Astrocyte of the cerebellum (primary cell): ENCODE data around the gene CRTC3.

Experiments used
- DNase-seq: peaks from one replicate; pipeline ENCODE4 v3.0.0-alpha.2; 2011; ENCODE audit warnings: low read depth
- H3K4me3 ChIP-seq: 2 replicates; pipeline ENCODE4 v1.5.1; 2011; ENCODE audit warnings: mild to moderate bottlenecking, low read depth, low read length, moderate library complexity
- CTCF ChIP-seq: IDR thresholded peaks from 2 replicates; pipeline ENCODE4 v1.5.1; 2012; ENCODE audit warnings: low read length, low read depth, moderate library complexity, mild to moderate bottlenecking; ENCODE audit errors: missing control alignments
- in situ Hi-C: cut with HindIII; loops from 2 replicates; pipeline ENCODE4 v1.10.0; 2017; ENCODE audit warnings: low sequenced_read_pairs

CRTC3 gene

GRCh38 chr15:90674476-90674875, 144.8 kb downstream of the CRTC3 start:
- TF ChIP-seq CTCF = no peak
- no peak overlapping the region for H3K4me3 ChIP-seq
- in situ Hi-C loops = no loop called here
- no peak for DNase-seq

- in situ Hi-C loops = no loop called here
- no peak overlapping the region for H3K4me3 ChIP-seq
- TF ChIP-seq CTCF = no peak
- DNase-seq = no peak
Measured at GRCh38 chr15:90675464-90675863, 145.7 kb downstream of the CRTC3 start.

- no peak for TF ChIP-seq CTCF
- no peak overlapping the region for H3K4me3 ChIP-seq
- in situ Hi-C loops = no loop called here
- DNase-seq = no peak
Measured at GRCh38 chr15:90677807-90678790, 148.4 kb downstream of the CRTC3 start.

- in situ Hi-C loops = no loop called here
- DNase-seq = no peak
- TF ChIP-seq CTCF = no peak
Measured at GRCh38 chr15:90679959-90680358, 150.2 kb downstream of the CRTC3 start.

GRCh38 chr15:90680371-90680935, 150.7 kb downstream of the CRTC3 start:
- peak; percentile 93 for DNase-seq
- H3K4me3 ChIP-seq = no peak overlapping the region
- in situ Hi-C loops = no loop called here
- TF ChIP-seq CTCF = no peak

More at GRCh38 chr15:90679959-90680358, 150.2 kb downstream of the CRTC3 start:
- no peak overlapping the region for H3K4me3 ChIP-seq

GRCh38 chr15:90681056-90681455, 151.3 kb downstream of the CRTC3 start:
- H3K4me3 ChIP-seq = no peak overlapping the region
- DNase-seq = no peak
- in situ Hi-C loops = no loop called here
- TF ChIP-seq CTCF = no peak
